Endothelial cell of umbilical vein (primary cell): ENCODE measurements around the gene MEF2C. TPM values are rescaled to one million over a fixed set of nuclear protein-coding genes. Genes with fewer than 3 reads are reported as not detected.
A peak's percentile ranks its signal among the peaks of the same experiment; 100 is the strongest.

Source experiments
- BruUV-seq: library from RNA; stranded (reverse); fragments of 400-500 nt; replicated peaks from 2 replicates; lab custom pipeline; 2021; lab: Mats Ljungman, UMichigan
- CTCF ChIA-PET: fragments of 300-600, 350-600 bp; sonication (Branson Sonifier 250); formaldehyde crosslinking; loops from one replicate; lab custom pipeline; 2021; ENCODE audit warnings: antibody characterized with exemption, inconsistent platforms; lab: Charles Lee
- POLR2A ChIA-PET: fragments of 300-600, 350-600 bp; sonication (Branson Sonifier 250); formaldehyde crosslinking; loops from one replicate; lab custom pipeline; 2021; ENCODE audit warnings: antibody characterized with exemption, inconsistent platforms; lab: Charles Lee
- DNase-seq: peaks from one replicate; pipeline ENCODE4 v3.0.0-alpha.2; 2011; ENCODE audit warnings: low read depth, low spot score
- FAIRE-seq: peaks from 2 replicates; lab custom pipeline; 2011; peaks lifted over from hg19 to GRCh38; lab: Jason Lieb, UNC
- H2AFZ ChIP-seq: 2 replicates; pipeline ENCODE4 v1.6.0; 2012; ENCODE audit warnings: low read depth, low read length, control low read depth, inconsistent platforms
- H3K27ac ChIP-seq: 2 replicates; pipeline ENCODE4 v1.5.1; 2011; ENCODE audit warnings: low read depth, mild to moderate bottlenecking, control low read depth, low read length, moderate library complexity; ENCODE audit not compliant: insufficient read depth
- H3K27me3 ChIP-seq, 2 experiments: 2 replicates each; pipeline versions ENCODE4 v1.6.0 to v1.6.1; 2011; ENCODE audit warnings: low read length in 2 of 2, mixed read lengths in 1 of 2; ENCODE audit not compliant: control insufficient read depth in 2 of 2, insufficient read depth in 2 of 2
- H3K36me3 ChIP-seq, 2 experiments: 2 replicates in 1 of 2; 3 replicates in 1 of 2; pipeline ENCODE4 v1.5.1; 2011; ENCODE audit warnings: low read length in 2 of 2, mild to moderate bottlenecking in 1 of 2, moderate library complexity in 1 of 2; ENCODE audit not compliant: control insufficient read depth in 2 of 2, insufficient read depth in 2 of 2; ENCODE audit errors: extremely low read depth in 1 of 2
- H3K4me1 ChIP-seq: 3 replicates; pipeline ENCODE4 v1.5.1; 2011; ENCODE audit warnings: mild to moderate bottlenecking, low read length; ENCODE audit not compliant: control insufficient read depth, insufficient read depth; ENCODE audit errors: extremely low read depth
- H3K4me2 ChIP-seq: 2 replicates; pipeline ENCODE4 v1.6.1; 2011; ENCODE audit warnings: low read length, control low read depth, mixed read lengths; ENCODE audit not compliant: insufficient read depth
- H3K4me3 ChIP-seq, 3 experiments: fragments of 200-600 bp in 1 of 3; sonication (generic), shearing (Covaris generic) in 1 of 3; replicated peaks in 1 of 3; 2 replicates each; pipeline ENCODE4 v1.5.1; 2011 to 2016; ENCODE audit warnings: control low read depth in 3 of 3, low read length in 3 of 3, mild to moderate bottlenecking in 2 of 3, inconsistent platforms in 1 of 3, low read depth in 1 of 3, moderate library complexity in 1 of 3; ENCODE audit not compliant: insufficient read depth in 1 of 3
- H3K79me2 ChIP-seq: 2 replicates; pipeline ENCODE4 v1.6.0; 2012; ENCODE audit warnings: low read length, inconsistent platforms; ENCODE audit not compliant: control insufficient read depth, insufficient read depth
- H3K9ac ChIP-seq: replicated peaks from 2 replicates; pipeline ENCODE3; 2011; ENCODE audit warnings: low read length, control low read depth; ENCODE audit not compliant: insufficient read depth; ENCODE audit errors: extremely low read depth
- H3K9me1 ChIP-seq: replicated peaks from 3 replicates; pipeline ENCODE4 v1.6.0; 2011; ENCODE audit warnings: mild to moderate bottlenecking, low read length; ENCODE audit not compliant: control insufficient read depth, insufficient read depth; ENCODE audit errors: extremely low read depth
- H3K9me3 ChIP-seq: replicated peaks from 2 replicates; pipeline ENCODE4 v1.5.1; 2012; ENCODE audit warnings: low read length, inconsistent platforms; ENCODE audit not compliant: control insufficient read depth, insufficient read depth
- H4K20me1 ChIP-seq: replicated peaks from 2 replicates; pipeline ENCODE3; 2011; ENCODE audit warnings: mild to moderate bottlenecking, low read length; ENCODE audit not compliant: control insufficient read depth, insufficient read depth; ENCODE audit errors: extremely low read depth
- GATA2 ChIP-seq: IDR thresholded peaks from 2 replicates; pipeline ENCODE4 v1.7.0; 2011; ENCODE audit warnings: low read depth, mild to moderate bottlenecking, moderate library complexity, mixed read lengths, low read length; ENCODE audit not compliant: insufficient read length, insufficient read depth
- JUN ChIP-seq: IDR thresholded peaks from 2 replicates; pipeline ENCODE4 v1.6.1; 2011; ENCODE audit warnings: borderline replicate concordance, low read depth; ENCODE audit not compliant: insufficient read length, insufficient read depth
- MYC ChIP-seq: IDR thresholded peaks from one replicate; pipeline ENCODE4 v1.6.1; 2011; ENCODE audit warnings: mild to moderate bottlenecking, low read depth, low read length
- POLR2A ChIP-seq: IDR thresholded peaks from 2 replicates; pipeline ENCODE4 v1.6.1; 2012; ENCODE audit warnings: low read depth, mild to moderate bottlenecking, control low read depth, low read length
- POLR2AphosphoS5 ChIP-seq: IDR thresholded peaks from 2 replicates; pipeline ENCODE4 v1.6.1; 2012; ENCODE audit warnings: low read depth, mild to moderate bottlenecking, control low read depth, low read length, moderate library complexity; ENCODE audit not compliant: insufficient read depth
- dilution Hi-C: fragments of 300-500 bp; cut with MboI; formaldehyde crosslinking; loops from one replicate; pipeline ENCODE4 v1.15.0; 2019; ENCODE audit warnings: low sequenced_read_pairs; ENCODE audit not compliant: extremely low pct_ligation_motif_present
- intact Hi-C: fragments of 100-400 bp; cut with micrococcal nuclease; formaldehyde crosslinking; loops from one replicate; pipeline ENCODE4 v1.10.0; 2022
- polyA plus RNA-seq, 4 experiments: library from polyadenylated mRNA; depleted of rRNA in 3 of 4; stranded (reverse) in 3 of 4; unstranded in 1 of 4; fragments of >200 nt; gene quantifications; 2 replicates each; pipeline versions ENCODE4 v1.2.1 to v1.2.3, GENCODE V29; 2011 to 2012; ENCODE audit warnings: missing spikeins in 1 of 4
- total RNA-seq: library from RNA; stranded (reverse); gene quantifications from 2 replicates; pipeline ENCODE4 v1.2.3, GENCODE V29; 2021
- TF ChIP-seq, protein P1 (sequence below): IDR thresholded peaks from 2 replicates; pipeline ENCODE4 v1.6.1; 2011; ENCODE audit not compliant: insufficient read depth, insufficient read length
- TF ChIP-seq, protein P2 (sequence below), 2 donors: IDR thresholded peaks; 1 replicate in 1 of 2; 2 replicates in 1 of 2; pipeline ENCODE4 v1.5.1; 2011; ENCODE audit warnings: low read length in 2 of 2, mild to moderate bottlenecking in 2 of 2, moderate library complexity in 2 of 2, control low read depth in 1 of 2, inconsistent platforms in 1 of 2, low read depth in 1 of 2; ENCODE audit not compliant: insufficient read depth in 1 of 2; ENCODE audit errors: extremely low read depth in 1 of 2

MEF2C gene
- total and polyA plus RNA-seq, 2 donors (not counting 3 experiments of a cell fraction or from before 2014, with no cell fraction given): 21.2 to 67.7 TPM

DNA sequence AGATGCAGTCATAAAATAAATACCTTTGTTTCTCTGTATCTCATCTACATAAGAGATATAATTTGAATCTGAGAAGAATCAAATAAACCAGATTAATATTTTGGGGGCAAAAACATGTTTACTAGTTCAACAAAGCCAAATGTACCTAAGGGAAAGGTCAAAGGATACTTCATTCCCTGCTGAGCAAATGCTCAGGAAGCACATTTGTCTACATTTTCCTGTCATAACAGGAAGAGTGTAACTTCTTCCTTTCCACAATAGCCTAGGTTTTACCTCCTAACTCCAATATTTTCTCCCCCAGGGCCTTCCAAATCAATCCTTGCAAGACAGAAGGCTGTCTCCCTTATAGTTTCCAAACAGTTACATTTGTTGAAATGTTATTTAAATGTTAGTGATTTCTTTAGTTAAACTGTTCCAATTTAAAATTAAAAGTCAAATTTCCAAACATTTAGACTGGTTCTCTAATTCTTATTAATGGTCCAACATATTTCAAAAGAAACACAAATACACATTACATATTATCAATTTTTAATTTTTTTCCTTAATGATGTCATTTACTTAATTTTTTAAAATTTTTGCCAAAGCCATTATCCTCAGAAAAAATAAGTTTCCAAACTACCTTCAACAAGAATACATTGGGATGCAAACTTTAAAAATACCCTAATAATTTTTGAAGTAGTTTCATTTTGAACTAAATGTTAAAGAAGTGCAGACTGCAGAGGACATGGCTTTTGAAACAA, 67.8 kb downstream of the MEF2C start:
- TSS peak; percentile 91 for BruUV-seq
- FAIRE-seq: peak; percentile 46
- peak; percentile 82 for DNase-seq
- no peak overlapping the region for H2AFZ ChIP-seq
- H3K9me3 ChIP-seq: no peaks in the 10 kb centered on the region
- H3K27me3 ChIP-seq: no peaks in the 10 kb centered on the region
- peak overlapping the region; percentile 22 for H3K9ac ChIP-seq
- H3K4me3 ChIP-seq: no peak overlapping the region
- dilution Hi-C loops: no loop called here
- H4K20me1 ChIP-seq: no peaks in the 10 kb centered on the region
- peak overlapping the region; percentile 70 for H3K27ac ChIP-seq
- ChIA-PET CTCF (no interaction called here), POLR2A (no interaction called here)
- peak overlapping the region; percentile 72 for H3K4me2 ChIP-seq
- intact Hi-C loops: loop anchor here (1.0 kb wide), 2 partner anchors 12 to 29 kb away; no protein-coding TSS in a partner anchor
- H3K9me1 ChIP-seq: no peaks in the 10 kb centered on the region
- no peaks in the 10 kb centered on the region for H3K36me3 ChIP-seq
- H3K4me1 ChIP-seq: peaks cover 25% of the 10 kb centered on the region
- TF ChIP-seq, protein P1, sequence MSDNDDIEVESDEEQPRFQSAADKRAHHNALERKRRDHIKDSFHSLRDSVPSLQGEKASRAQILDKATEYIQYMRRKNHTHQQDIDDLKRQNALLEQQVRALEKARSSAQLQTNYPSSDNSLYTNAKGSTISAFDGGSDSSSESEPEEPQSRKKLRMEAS: no peak
- TF ChIP-seq MYC (no peak), POLR2A (no peak), GATA2 (no peak), POLR2AphosphoS5 (peak; percentile 26), JUN (peak; percentile 42)
- TF ChIP-seq, protein P2, sequence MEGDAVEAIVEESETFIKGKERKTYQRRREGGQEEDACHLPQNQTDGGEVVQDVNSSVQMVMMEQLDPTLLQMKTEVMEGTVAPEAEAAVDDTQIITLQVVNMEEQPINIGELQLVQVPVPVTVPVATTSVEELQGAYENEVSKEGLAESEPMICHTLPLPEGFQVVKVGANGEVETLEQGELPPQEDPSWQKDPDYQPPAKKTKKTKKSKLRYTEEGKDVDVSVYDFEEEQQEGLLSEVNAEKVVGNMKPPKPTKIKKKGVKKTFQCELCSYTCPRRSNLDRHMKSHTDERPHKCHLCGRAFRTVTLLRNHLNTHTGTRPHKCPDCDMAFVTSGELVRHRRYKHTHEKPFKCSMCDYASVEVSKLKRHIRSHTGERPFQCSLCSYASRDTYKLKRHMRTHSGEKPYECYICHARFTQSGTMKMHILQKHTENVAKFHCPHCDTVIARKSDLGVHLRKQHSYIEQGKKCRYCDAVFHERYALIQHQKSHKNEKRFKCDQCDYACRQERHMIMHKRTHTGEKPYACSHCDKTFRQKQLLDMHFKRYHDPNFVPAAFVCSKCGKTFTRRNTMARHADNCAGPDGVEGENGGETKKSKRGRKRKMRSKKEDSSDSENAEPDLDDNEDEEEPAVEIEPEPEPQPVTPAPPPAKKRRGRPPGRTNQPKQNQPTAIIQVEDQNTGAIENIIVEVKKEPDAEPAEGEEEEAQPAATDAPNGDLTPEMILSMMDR (IDR thresholded peaks at IDR 0.05; ENCODE audit: extremely low read depth in 1 of 2, insufficient read depth in 1 of 2, low read depth in 1 of 2, low read length in 2 of 2): no peak
- no peaks in the 10 kb centered on the region for H3K79me2 ChIP-seq
